Measurements from ENCODE around the gene ZBTB21. TPM values are rescaled to one million over a fixed set of nuclear protein-coding genes. Genes with fewer than 3 reads are reported as not detected.

Gene ZBTB21
- total and polyA plus RNA-seq, 2 of the 4 experiments (the other 2 are of a cell fraction): 6.8 to 12.0 TPM

DNA sequence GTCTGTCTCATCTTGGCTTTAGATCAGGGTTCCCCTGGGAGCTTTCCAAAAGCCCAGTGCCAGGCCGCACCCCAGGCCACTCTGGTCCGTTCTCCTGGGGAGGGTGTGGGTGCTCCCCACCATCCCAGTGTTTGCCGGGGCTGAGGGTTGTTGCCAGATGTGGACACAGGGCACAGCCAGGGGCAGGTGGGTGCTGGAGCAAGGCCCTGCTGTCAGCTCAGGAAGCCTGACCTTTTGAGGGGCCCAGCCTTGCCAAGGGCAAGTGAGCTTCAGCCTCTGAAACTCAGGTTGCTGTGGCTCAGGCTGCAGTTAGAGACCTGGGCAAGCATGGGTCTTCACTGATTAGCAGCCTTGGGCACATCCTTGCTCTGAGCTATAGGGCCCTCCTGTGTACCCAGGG, 22.8 kb upstream of the ZBTB21 start:
- H3K27me3 ChIP-seq (ENCODE audit: control insufficient read depth, insufficient read depth, low read length): no peaks in the 10 kb centered on the region
- H3K4me2 ChIP-seq (ENCODE audit: low read depth, low read length): no peak overlapping the region
- no peak overlapping the region for H3K9ac ChIP-seq (ENCODE audit: low read depth, low read length)
- in situ Hi-C loops (cut with MboI; ENCODE audit: low sequenced_read_pairs) (no loop called here), dilution Hi-C loops (cut with HindIII; ENCODE audit: low sequenced_read_pairs, unreplicated experiment) (no loop called here), intact Hi-C loops (cut with micrococcal nuclease) (no loop called here)
- WGBS, 2 experiments (ENCODE audit: extremely low coverage in 2 of 2, insufficient read length in 1 of 2): 64% methylated on average over 2 of the region's 3 CpGs; no CpG with 5 or more reads in 1 of the 2 experiments
- H3K4me1 ChIP-seq (ENCODE audit: control insufficient read depth, insufficient read depth, low read length): no peaks in the 10 kb centered on the region
- POLR2A ChIA-PET (ENCODE audit: unreplicated experiment): no interaction called here
- no peak overlapping the region for H2AFZ ChIP-seq (replicated peaks; ENCODE audit: low read length, poor library complexity)
- H3K56ac ChIP-seq (ENCODE audit: extremely low read depth, insufficient read depth, low read length): no peak overlapping the region
- H3K18ac ChIP-seq (ENCODE audit: low read depth, low read length): no peak overlapping the region
- H4K5ac ChIP-seq (ENCODE audit: low read depth, low read length): 0 out of 2 replicates have a peak overlapping the region, but pooled peaks have one; percentile 37
- no peak overlapping the region for H4K8ac ChIP-seq (ENCODE audit: low read depth in 2 of 2, low read length in 2 of 2)
- H3K27ac ChIP-seq (ENCODE audit: insufficient read depth, low read length): no peak overlapping the region
- peak overlapping the region; percentile 5; the same call in 1 of the 2 replicates for H4K91ac ChIP-seq (ENCODE audit: insufficient read depth, low read depth, low read length)
- TF ChIP-seq RCOR1 (IDR thresholded peaks at IDR 0.05; ENCODE audit: insufficient replicate concordance, low read length) (no peak), FOS (IDR thresholded peaks at IDR 0.05; ENCODE audit: low read depth, low read length) (no peak), POLR2A (IDR thresholded peaks at IDR 0.05; ENCODE audit: low read depth, low read length) (no peak), CHD1 (IDR thresholded peaks at IDR 0.05; ENCODE audit: low read depth, low read length) (no peak), MAFK (IDR thresholded peaks at IDR 0.05; ENCODE audit: low read depth, low read length) (no peak), NFE2L2 (IDR thresholded peaks at IDR 0.05; ENCODE audit: low read depth, low read length) (no peak), CTCF (conservative IDR thresholded peaks at IDR 0.05; ENCODE audit: low read depth, low read length) (no peak), BHLHE40 (IDR thresholded peaks at IDR 0.05; ENCODE audit: low read depth, low read length) (no peak), MAZ (IDR thresholded peaks at IDR 0.05; ENCODE audit: borderline replicate concordance, low read depth, low read length) (no peak), CEBPB (IDR thresholded peaks at IDR 0.05; ENCODE audit: low read depth, low read length) (no peak), RAD21 (IDR thresholded peaks at IDR 0.05; ENCODE audit: low read length) (no peak), SMC3 (IDR thresholded peaks at IDR 0.05; ENCODE audit: low read depth, low read length) (no peak), USF2 (IDR thresholded peaks at IDR 0.05; ENCODE audit: low read depth, low read length) (no peak), RFX5 (IDR thresholded peaks at IDR 0.05; ENCODE audit: low read depth, low read length) (no peak), MXI1 (IDR thresholded peaks at IDR 0.05; ENCODE audit: borderline replicate concordance, low read depth, low read length) (no peak)
- TF ChIP-seq, protein P1, sequence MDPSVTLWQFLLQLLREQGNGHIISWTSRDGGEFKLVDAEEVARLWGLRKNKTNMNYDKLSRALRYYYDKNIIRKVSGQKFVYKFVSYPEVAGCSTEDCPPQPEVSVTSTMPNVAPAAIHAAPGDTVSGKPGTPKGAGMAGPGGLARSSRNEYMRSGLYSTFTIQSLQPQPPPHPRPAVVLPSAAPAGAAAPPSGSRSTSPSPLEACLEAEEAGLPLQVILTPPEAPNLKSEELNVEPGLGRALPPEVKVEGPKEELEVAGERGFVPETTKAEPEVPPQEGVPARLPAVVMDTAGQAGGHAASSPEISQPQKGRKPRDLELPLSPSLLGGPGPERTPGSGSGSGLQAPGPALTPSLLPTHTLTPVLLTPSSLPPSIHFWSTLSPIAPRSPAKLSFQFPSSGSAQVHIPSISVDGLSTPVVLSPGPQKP (IDR thresholded peaks at IDR 0.05; ENCODE audit: borderline replicate concordance, low read depth, low read length): no peak
- H4K20me1 ChIP-seq (ENCODE audit: insufficient read depth, low read length): no peaks in the 10 kb centered on the region
- no peak overlapping the region for H2BK5ac ChIP-seq (ENCODE audit: low read depth, low read length, poor library complexity, severe bottlenecking)
- no peak overlapping the region for H3K4me3 ChIP-seq (ENCODE audit: insufficient read depth, low read depth, low read length)
- no peak overlapping the region; the same call in 1 of the 2 replicates for H3K4ac ChIP-seq (ENCODE audit: low read depth, low read length)
- H3K14ac ChIP-seq (replicated peaks; ENCODE audit: low read depth, low read length): no peak overlapping the region
- H2BK20ac ChIP-seq (ENCODE audit: low read depth, low read length): no peak overlapping the region
- no peaks in the 10 kb centered on the region for H3K79me1 ChIP-seq (ENCODE audit: low read depth in 1 of 2, low read length in 2 of 2)
- no peaks in the 10 kb centered on the region for H3K9me1 ChIP-seq (ENCODE audit: insufficient read depth, low read length)
- H2AK5ac ChIP-seq (ENCODE audit: low read depth, low read length): peak overlapping the region; percentile 17; the same call in 1 of the 2 replicates
- no TSS peak for BruUV-seq (replicated peaks)
- no peak overlapping the region for H2BK15ac ChIP-seq (ENCODE audit: low read depth, low read length)
- H2BK120ac ChIP-seq (ENCODE audit: low read depth, low read length): 0 out of 2 replicates have a peak overlapping the region, but pooled peaks have one; percentile 32
- no peaks in the 10 kb centered on the region for H3K9me3 ChIP-seq (ENCODE audit: control insufficient read depth, insufficient read depth, low read length)
- CTCF ChIA-PET: no interaction called here
- H3K23ac ChIP-seq (ENCODE audit: low read depth, low read length): no peak overlapping the region
- H3K36me3 ChIP-seq (ENCODE audit: control insufficient read depth, insufficient read depth, low read length): no peaks in the 10 kb centered on the region
- no peak for DNase-seq
- no peak for ATAC-seq (ENCODE audit: low read depth)
- H2AK9ac ChIP-seq (replicated peaks; ENCODE audit: low read depth, low read length, poor library complexity): no peak overlapping the region
